Hepatocyte (in vitro differentiated cells): Measurements from ENCODE around the gene UVRAG. TPM values are rescaled to one million over a fixed set of nuclear protein-coding genes. Genes with fewer than 3 reads are reported as not detected.

Source experiments
- DNase-seq: peaks from one replicate; pipeline ENCODE4 v3.0.0-alpha.2; 2016; ENCODE audit warnings: low spot score
- H2AFZ ChIP-seq: fragments of 200-600 bp; sonication (generic); 2 replicates; pipeline ENCODE4 v1.6.0; 2016; ENCODE audit warnings: antibody characterized with exemption, mild to moderate bottlenecking
- H3K27ac ChIP-seq: fragments of 200-600 bp; sonication (generic); 2 replicates; pipeline ENCODE4 v1.5.1; 2016; ENCODE audit warnings: mild to moderate bottlenecking
- H3K27me3 ChIP-seq: fragments of 200-600 bp; sonication (generic); 2 replicates; pipeline ENCODE4 v1.6.1; 2016
- H3K36me3 ChIP-seq: fragments of 200-600 bp; sonication (generic); replicated peaks from 2 replicates; pipeline ENCODE4 v1.5.1; 2016; ENCODE audit warnings: low read depth; ENCODE audit not compliant: insufficient read depth
- H3K4me1 ChIP-seq: fragments of 200-600 bp; sonication (generic); 2 replicates; pipeline ENCODE4 v1.5.1; 2016; ENCODE audit warnings: mild to moderate bottlenecking, moderate library complexity; ENCODE audit not compliant: insufficient read depth
- H3K4me2 ChIP-seq: fragments of 200-600 bp; sonication (generic); 2 replicates; pipeline ENCODE4 v1.6.0; 2016
- H3K4me3 ChIP-seq: fragments of 200-600 bp; sonication (generic); 2 replicates; pipeline ENCODE4 v1.5.1; 2016; ENCODE audit warnings: mild to moderate bottlenecking
- H3K79me2 ChIP-seq: fragments of 200-600 bp; sonication (generic); 2 replicates; pipeline ENCODE4 v1.6.0; 2017; ENCODE audit warnings: mild to moderate bottlenecking
- H3K9me2 ChIP-seq: fragments of 200-600 bp; sonication (generic); replicated peaks from 2 replicates; pipeline ENCODE4 v1.6.0; 2017; ENCODE audit warnings: mild to moderate bottlenecking; ENCODE audit not compliant: insufficient read depth
- H3K9me3 ChIP-seq: fragments of 200-600 bp; sonication (generic); 2 replicates; pipeline ENCODE4 v1.5.1; 2016; ENCODE audit warnings: low read depth, mild to moderate bottlenecking
- H4K20me1 ChIP-seq: fragments of 200-600 bp; sonication (generic); 2 replicates; pipeline ENCODE4 v1.6.0; 2016; ENCODE audit warnings: mild to moderate bottlenecking; ENCODE audit not compliant: insufficient read depth, poor library complexity, severe bottlenecking
- EZH2 ChIP-seq: fragments of 200-600 bp; sonication (generic); IDR thresholded peaks from 2 replicates; pipeline ENCODE4 v1.6.1; 2016; ENCODE audit warnings: antibody characterized with exemption, mild to moderate bottlenecking, borderline replicate concordance
- EZH2phosphoT487 ChIP-seq: fragments of 200-600 bp; sonication (generic); IDR thresholded peaks from one replicate; pipeline ENCODE4 v1.6.1; 2018; ENCODE audit warnings: antibody characterized with exemption, mild to moderate bottlenecking, low read depth, moderate library complexity; ENCODE audit not compliant: unreplicated experiment, severe bottlenecking
- WGBS: methylation state at CpG from one replicate; pipeline ENCODE4 v1.1.6; 2016; ENCODE audit warnings: low lambda C conversion rate; ENCODE audit errors: missing lambda C conversion rate; 5-methylcytosine and 5-hydroxymethylcytosine counted together
- polyA plus RNA-seq: library from polyadenylated mRNA; unstranded; fragments of >200 nt; fragmentation: Nextera tagmentation; extraction: Ambion mirVana; gene quantifications from 2 replicates; pipeline ENCODE4 v1.2.1, GENCODE V29; 2016
- total RNA-seq: library from RNA; depleted of rRNA; stranded (reverse); fragments of >200 nt; gene quantifications from 2 replicates; pipeline ENCODE4 v1.2.3, GENCODE V29; 2014
- TF ChIP-seq, protein P1 (sequence below): fragments of 200-600 bp; sonication (generic); IDR thresholded peaks from 2 replicates; pipeline ENCODE4 v1.5.1; 2016; ENCODE audit warnings: antibody characterized with exemption, mild to moderate bottlenecking; ENCODE audit not compliant: poor library complexity

The UVRAG gene
- total and polyA plus RNA-seq, 2 experiments from 2014 or later, result 15.3 to 36.5 TPM

- no peaks in the 10 kb centered on the region for H3K4me1 ChIP-seq
- no peak overlapping the region for H3K4me2 ChIP-seq
- H4K20me1 ChIP-seq, result no peaks in the 10 kb centered on the region
- H3K36me3 ChIP-seq, result no peaks in the 10 kb centered on the region
- H3K9me2 ChIP-seq, result no peaks in the 10 kb centered on the region
- peaks cover 26% of the 10 kb centered on the region for H3K79me2 ChIP-seq
- 96% methylated on average over 11 of the region's 11 CpGs for WGBS
- H2AFZ ChIP-seq, result no peak overlapping the region
- H3K9me3 ChIP-seq, result no peaks in the 10 kb centered on the region
- H3K27ac ChIP-seq, result no peak overlapping the region
- H3K27me3 ChIP-seq, result no peaks in the 10 kb centered on the region
- TF ChIP-seq, protein P1, sequence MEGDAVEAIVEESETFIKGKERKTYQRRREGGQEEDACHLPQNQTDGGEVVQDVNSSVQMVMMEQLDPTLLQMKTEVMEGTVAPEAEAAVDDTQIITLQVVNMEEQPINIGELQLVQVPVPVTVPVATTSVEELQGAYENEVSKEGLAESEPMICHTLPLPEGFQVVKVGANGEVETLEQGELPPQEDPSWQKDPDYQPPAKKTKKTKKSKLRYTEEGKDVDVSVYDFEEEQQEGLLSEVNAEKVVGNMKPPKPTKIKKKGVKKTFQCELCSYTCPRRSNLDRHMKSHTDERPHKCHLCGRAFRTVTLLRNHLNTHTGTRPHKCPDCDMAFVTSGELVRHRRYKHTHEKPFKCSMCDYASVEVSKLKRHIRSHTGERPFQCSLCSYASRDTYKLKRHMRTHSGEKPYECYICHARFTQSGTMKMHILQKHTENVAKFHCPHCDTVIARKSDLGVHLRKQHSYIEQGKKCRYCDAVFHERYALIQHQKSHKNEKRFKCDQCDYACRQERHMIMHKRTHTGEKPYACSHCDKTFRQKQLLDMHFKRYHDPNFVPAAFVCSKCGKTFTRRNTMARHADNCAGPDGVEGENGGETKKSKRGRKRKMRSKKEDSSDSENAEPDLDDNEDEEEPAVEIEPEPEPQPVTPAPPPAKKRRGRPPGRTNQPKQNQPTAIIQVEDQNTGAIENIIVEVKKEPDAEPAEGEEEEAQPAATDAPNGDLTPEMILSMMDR, result no peak
- TF ChIP-seq EZH2phosphoT487 (no peak), EZH2 (no peak)
- no peak for DNase-seq
- H3K4me3 ChIP-seq, result no peak overlapping the region
Measured at GRCh38 chr11:75911459-75911858, 96.4 kb downstream of the UVRAG start.

- H3K9me2 ChIP-seq, result no peaks in the 10 kb centered on the region
- H3K36me3 ChIP-seq, result no peaks in the 10 kb centered on the region
- H3K4me3 ChIP-seq, result no peak overlapping the region
- TF ChIP-seq, protein P1, result no peak
- TF ChIP-seq EZH2phosphoT487 (no peak), EZH2 (no peak)
- H3K27ac ChIP-seq, result no peak overlapping the region
- H3K79me2 ChIP-seq, result peaks cover 6% of the 10 kb centered on the region
- 93% methylated on average over 2 of the region's 2 CpGs for WGBS
- no peaks in the 10 kb centered on the region for H3K4me1 ChIP-seq
- no peak overlapping the region for H3K4me2 ChIP-seq
- H3K9me3 ChIP-seq, result no peaks in the 10 kb centered on the region
- H3K27me3 ChIP-seq, result no peaks in the 10 kb centered on the region
- no peaks in the 10 kb centered on the region for H4K20me1 ChIP-seq
- DNase-seq, result no peak
- H2AFZ ChIP-seq, result no peak overlapping the region
Measured at GRCh38 chr11:75913984-75914383, 99.0 kb downstream of the UVRAG start.

DNA sequence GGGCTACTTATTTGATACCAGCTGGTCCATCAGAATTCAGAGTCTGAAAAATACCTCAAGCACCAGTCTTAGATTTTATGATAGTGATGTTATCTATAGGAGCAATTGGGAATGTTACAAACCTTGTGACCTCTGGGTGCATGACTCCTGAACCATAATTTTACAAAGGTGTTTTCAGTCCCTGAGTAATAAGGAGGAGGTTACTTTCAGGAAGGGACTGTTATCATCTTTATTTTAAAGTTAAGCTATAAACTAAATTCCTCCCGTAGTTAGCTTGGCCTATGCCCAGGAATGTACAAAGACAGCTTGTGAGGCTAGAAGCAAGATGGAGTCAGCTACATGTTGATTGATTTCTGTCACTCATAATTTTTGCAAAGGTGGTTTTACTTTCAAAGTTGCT is 101.9 kb downstream of the UVRAG start:
- WGBS, result 52% methylated on average over 1 of the region's 1 CpG
- Histone ChIP-seq H3K36me3 (no peaks in the 10 kb centered on the region), H3K79me2 (no peaks in the 10 kb centered on the region), H3K4me1 (peaks cover 5% of the 10 kb centered on the region), H3K9me3 (no peaks in the 10 kb centered on the region), H3K4me3 (no peak overlapping the region), H4K20me1 (no peaks in the 10 kb centered on the region), H3K27ac (no peak overlapping the region), H3K4me2 (no peak overlapping the region), H3K27me3 (no peaks in the 10 kb centered on the region), H3K9me2 (no peaks in the 10 kb centered on the region), H2AFZ (no peak overlapping the region)
- DNase-seq, result no peak
- TF ChIP-seq EZH2, result no peak
- no peak for TF ChIP-seq EZH2phosphoT487
- TF ChIP-seq, protein P1, result no peak

GRCh38 chr11:75918331-75918730 is 103.3 kb downstream of the UVRAG start:
- no peak for DNase-seq
- WGBS, result 91% methylated on average over 7 of the region's 7 CpGs
- Histone ChIP-seq H2AFZ (no peak overlapping the region), H3K4me1 (peaks cover 5% of the 10 kb centered on the region), H3K36me3 (no peaks in the 10 kb centered on the region), H3K79me2 (peaks cover 2% of the 10 kb centered on the region), H3K27ac (no peak overlapping the region), H3K27me3 (no peaks in the 10 kb centered on the region), H3K4me2 (no peak overlapping the region), H4K20me1 (no peaks in the 10 kb centered on the region), H3K9me3 (no peaks in the 10 kb centered on the region), H3K9me2 (no peaks in the 10 kb centered on the region), H3K4me3 (no peak overlapping the region)
- TF ChIP-seq, protein P1, result no peak
- TF ChIP-seq EZH2phosphoT487 (no peak), EZH2 (no peak)
